Brain pericyte (primary cell): ENCODE results near the gene FOXL1.

Experiments
- DNase-seq: peaks from one replicate; pipeline ENCODE4 v3.0.0-alpha.2; 2012; ENCODE audit warnings: low read depth, low spot score

Gene FOXL1

DNA sequence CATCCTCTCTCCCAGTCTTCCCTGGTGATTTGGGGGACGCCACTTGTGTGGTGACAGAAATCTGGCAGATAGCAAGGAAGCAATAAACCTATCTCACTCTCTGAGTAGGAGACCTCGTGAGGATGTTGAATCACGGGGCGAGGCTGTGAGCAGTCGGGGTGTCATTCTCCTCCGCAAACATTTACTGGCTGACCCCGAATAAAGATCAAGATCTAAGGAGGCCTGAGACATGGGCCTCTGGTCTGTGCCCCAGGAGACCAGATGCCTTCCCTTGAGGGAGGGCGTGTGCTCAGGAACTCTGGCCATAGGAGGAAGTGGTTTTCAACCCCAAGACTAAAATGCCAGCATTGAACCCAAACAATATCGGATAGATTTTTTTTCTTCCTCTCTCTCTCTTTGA is 53.1 kb downstream of the FOXL1 start:
- no peak for DNase-seq
